B cell (primary cell): ENCODE results near the gene CEP85L. TPM values are rescaled to one million over a fixed set of nuclear protein-coding genes. Genes with fewer than 3 reads are reported as not detected.

Source experiments
- ATAC-seq: fragments of 200-7000 bp; cut with Tn5 transposase; one replicate; pipeline ENCODE4 v1.10.0; 2021; ENCODE audit warnings: low read depth, mild to moderate bottlenecking, moderate number of reproducible peaks, moderate library complexity
- CTCF ChIA-PET: fragments of 350-600 bp; sonication (Branson Sonifier 250); formaldehyde crosslinking; loops from one replicate; lab custom pipeline; 2021; ENCODE audit warnings: antibody characterized with exemption, inconsistent platforms; lab: Charles Lee
- POLR2A ChIA-PET: fragments of 350-600 bp; sonication (Branson Sonifier 250); formaldehyde crosslinking; loops from one replicate; lab custom pipeline; 2021; ENCODE audit warnings: antibody characterized with exemption; lab: Charles Lee
- DNase-seq: peaks from one replicate; pipeline ENCODE4 v3.0.0; 2013
- H2AFZ ChIP-seq: 2 replicates; pipeline ENCODE4 v1.6.1; 2012; ENCODE audit warnings: mild to moderate bottlenecking, low read depth, low read length; ENCODE audit not compliant: insufficient read depth, poor library complexity, severe bottlenecking
- H3K27ac ChIP-seq, 2 donors: 1 replicate in 1 of 2; 2 replicates in 1 of 2; pipeline ENCODE4 v1.5.1; 2012 to 2013; ENCODE audit warnings: low read length in 2 of 2, mild to moderate bottlenecking in 2 of 2, moderate library complexity in 1 of 2
- H3K27me3 ChIP-seq, 4 experiments: fragments of 200-600 bp in 1 of 4; sonication (generic) in 1 of 4; replicated peaks in 1 of 4; 1 replicate in 2 of 4; 2 replicates in 2 of 4; pipeline versions ENCODE4 v1.6.1 to v1.7.0; 2013 to 2016; ENCODE audit warnings: low read length in 3 of 4, mild to moderate bottlenecking in 2 of 4, mixed read lengths in 1 of 4, moderate library complexity in 1 of 4; ENCODE audit not compliant: insufficient read depth in 4 of 4, control insufficient read depth in 3 of 4; ENCODE audit errors: control extremely low read depth in 1 of 4
- H3K36me3 ChIP-seq, 2 experiments: replicated peaks in 1 of 2; 1 replicate in 1 of 2; 2 replicates in 1 of 2; pipeline versions ENCODE4 v1.6.1 to v1.7.1; 2013; ENCODE audit warnings: low read length in 1 of 2; ENCODE audit not compliant: insufficient read depth in 2 of 2, control insufficient read depth in 1 of 2; ENCODE audit errors: control extremely low read depth in 1 of 2, extremely low read depth in 1 of 2
- H3K4me1 ChIP-seq, 2 donors: fragments of 200-600 bp in 1 of 2; sonication (generic) in 1 of 2; 1 replicate in 1 of 2; 2 replicates in 1 of 2; pipeline versions ENCODE4 v1.5.1 to v1.6.1; 2013 to 2017; ENCODE audit warnings: low read length in 2 of 2; ENCODE audit not compliant: control insufficient read depth in 2 of 2, insufficient read depth in 2 of 2
- H3K4me2 ChIP-seq: replicated peaks from 2 replicates; pipeline ENCODE3; 2012; ENCODE audit warnings: mild to moderate bottlenecking, low read depth, low read length; ENCODE audit not compliant: poor library complexity, severe bottlenecking
- H3K4me3 ChIP-seq, 5 experiments: fragments of 200-600 bp in 1 of 5; sonication (generic) in 1 of 5; 1 replicate in 3 of 5; 2 replicates in 2 of 5; pipeline versions ENCODE4 v1.5.1 to v1.7.0; 2011 to 2016; ENCODE audit warnings: low read length in 4 of 5, mild to moderate bottlenecking in 4 of 5, low read depth in 2 of 5, control low read depth in 1 of 5, moderate library complexity in 1 of 5; ENCODE audit not compliant: insufficient read depth in 1 of 5; ENCODE audit errors: control extremely low read depth in 1 of 5, extremely low read depth in 1 of 5
- H3K79me2 ChIP-seq: fragments of 200-600 bp; sonication (generic); one replicate; pipeline ENCODE4 v1.6.0; 2016; ENCODE audit warnings: low read length; ENCODE audit not compliant: control insufficient read depth, insufficient read depth
- H3K9ac ChIP-seq: fragments of 200-600 bp; sonication (generic); 2 replicates; pipeline ENCODE4 v1.6.1; 2017; ENCODE audit warnings: mild to moderate bottlenecking, low read length, moderate library complexity
- H3K9me3 ChIP-seq, 3 donors: one replicate each; pipeline versions ENCODE4 v1.6.1 to v1.7.1; 2013; ENCODE audit warnings: low read length in 2 of 3; ENCODE audit not compliant: control insufficient read depth in 2 of 3, insufficient read depth in 1 of 3; ENCODE audit errors: control extremely low read depth in 1 of 3
- H4K20me1 ChIP-seq: 2 replicates; pipeline ENCODE4 v1.6.0; 2012; ENCODE audit warnings: mild to moderate bottlenecking, low read length; ENCODE audit not compliant: insufficient read depth, control insufficient read depth, poor library complexity, severe bottlenecking
- H3K27ac Mint-ChIP-seq: one replicate; pipeline ENCODE4 v1.8.0; 2021; ENCODE audit warnings: mixed read lengths
- H3K27me3 Mint-ChIP-seq: one replicate; pipeline ENCODE4 v1.8.0; 2021; ENCODE audit warnings: mixed read lengths
- H3K4me1 Mint-ChIP-seq: one replicate; pipeline ENCODE4 v1.8.0; 2021; ENCODE audit warnings: mixed read lengths
- H3K4me3 Mint-ChIP-seq: one replicate; pipeline ENCODE4 v1.8.0; 2021; ENCODE audit warnings: mixed read lengths
- H3K9me3 Mint-ChIP-seq: one replicate; pipeline ENCODE4 v1.8.0; 2022; ENCODE audit warnings: mixed read lengths; ENCODE audit not compliant: insufficient read depth
- CTCF ChIP-seq: fragments of 200-600 bp; IDR thresholded peaks from one replicate; pipeline ENCODE4 v1.8.0; 2022; ENCODE audit warnings: antibody characterized with exemption, mild to moderate bottlenecking
- EZH2 ChIP-seq: IDR thresholded peaks from 2 replicates; pipeline ENCODE4 v1.6.1; 2012; ENCODE audit warnings: borderline replicate concordance, low read depth, mild to moderate bottlenecking, moderate library complexity, low read length; ENCODE audit not compliant: insufficient read depth, poor library complexity, severe bottlenecking
- WGBS: methylation state at CpG from one replicate; pipeline ENCODE4 v1.1.5; 2013; ENCODE audit warnings: missing lambda C conversion rate; ENCODE audit not compliant: insufficient coverage; 5-methylcytosine and 5-hydroxymethylcytosine counted together
- intact Hi-C: fragments of 100-400 bp; cut with micrococcal nuclease; formaldehyde crosslinking; loops from one replicate; pipeline ENCODE4 v1.10.0; 2022
- polyA plus RNA-seq: library from polyadenylated mRNA; depleted of rRNA; stranded (reverse); fragments of >200 nt; gene quantifications from 2 replicates; pipeline ENCODE4 v1.2.3, GENCODE V29; 2012
- total RNA-seq, 2 donors: library from RNA; stranded (reverse); fragments of 120-200 nt in 1 of 2; gene quantifications; 1 replicate in 1 of 2; 2 replicates in 1 of 2; pipeline versions ENCODE4 v1.2.3 to v1.2.4, GENCODE V29; 2013 to 2022

CEP85L gene
- total and polyA plus RNA-seq, 2 donors (not counting 1 experiment from before 2014, with no cell fraction given): 7.6 to 32.1 TPM

- H3K4me1 Mint-ChIP-seq: peaks cover 7% of the 10 kb centered on the region
- TF ChIP-seq CTCF: no peak
- no peak for TF ChIP-seq EZH2
- ChIA-PET CTCF (interaction anchor here (0.9 kb wide), 1 partner anchor 62 kb away, joined by 4 read pairs; no protein-coding TSS in a partner anchor), POLR2A (no interaction called here)
- ATAC-seq (no peak), DNase-seq (no peak)
- H3K4me3 ChIP-seq: no peak overlapping the region
- H3K27me3 ChIP-seq: no peaks in the 10 kb centered on the region
- WGBS: 90% methylated on average over 2 of the region's 3 CpGs
- H3K4me3 Mint-ChIP-seq: no peak overlapping the region
- peaks cover 13 to 19% of the 10 kb centered on the region in 2 experiments for H3K36me3 ChIP-seq
- H3K4me1 ChIP-seq: no peaks in the 10 kb centered on the region
- intact Hi-C loops: no loop called here
- H3K9me3 ChIP-seq: peaks cover 0 to 9% (median 0%) of the 10 kb centered on the region in 3 donors
- H3K79me2 ChIP-seq: peaks cover 73% of the 10 kb centered on the region
- no peak overlapping the region for H3K27ac ChIP-seq
- H4K20me1 ChIP-seq: peaks cover 15% of the 10 kb centered on the region
- H3K9me3 Mint-ChIP-seq: no peaks in the 10 kb centered on the region
- no peak overlapping the region for H3K4me2 ChIP-seq
- no peak overlapping the region for H3K9ac ChIP-seq
- no peak overlapping the region for H2AFZ ChIP-seq
- H3K27ac Mint-ChIP-seq: no peak overlapping the region
- H3K27me3 Mint-ChIP-seq: no peaks in the 10 kb centered on the region
These were observed 23.7 kb downstream of the CEP85L start for GRCh38 chr6:118627724-118628123.

- Histone ChIP-seq H3K4me3 (no peak overlapping the region), H3K79me2 (peaks cover 62% of the 10 kb centered on the region), H3K36me3 (peaks cover 9 to 11% of the 10 kb centered on the region in 2 experiments), H3K27me3 (no peaks in the 10 kb centered on the region), H3K27ac (no peak overlapping the region), H3K9me3 (peaks cover 0 to 9% (median 0%) of the 10 kb centered on the region in 3 donors), H4K20me1 (peaks cover 15% of the 10 kb centered on the region), H3K4me1 (no peaks in the 10 kb centered on the region), H2AFZ (no peak overlapping the region), H3K9ac (no peak overlapping the region), H3K4me2 (no peak overlapping the region)
- TF ChIP-seq EZH2 (no peak), CTCF (no peak)
- no peaks in the 10 kb centered on the region for H3K9me3 Mint-ChIP-seq
- no peak overlapping the region for H3K4me3 Mint-ChIP-seq
- POLR2A ChIA-PET: no interaction called here
- no peaks in the 10 kb centered on the region for H3K27me3 Mint-ChIP-seq
- ATAC-seq: no peak
- CTCF ChIA-PET: interaction anchor here (0.8 to 1.3 kb wide), 5 partner anchors 9 to 175 kb away, joined by 3 to 4 read pairs (median 3); partner anchors contain the start of gene CEP85L
- peaks cover 7% of the 10 kb centered on the region for H3K4me1 Mint-ChIP-seq
- no peak for DNase-seq
- WGBS: 96% methylated on average over 3 of the region's 4 CpGs
- intact Hi-C loops: no loop called here
- H3K27ac Mint-ChIP-seq: no peak overlapping the region
These were observed 25.6 kb downstream of the CEP85L start for GRCh38 chr6:118625833-118626232.
